AG08396 (cell line): ENCODE measurements around the gene FEN1.
A peak's percentile ranks its signal among the peaks of the same experiment; 100 is the strongest.

Experiments
- DNase-seq: peaks from one replicate; pipeline ENCODE4 v3.0.0; 2012; ENCODE audit warnings: low spot score, mixed read lengths

Gene FEN1

DNA sequence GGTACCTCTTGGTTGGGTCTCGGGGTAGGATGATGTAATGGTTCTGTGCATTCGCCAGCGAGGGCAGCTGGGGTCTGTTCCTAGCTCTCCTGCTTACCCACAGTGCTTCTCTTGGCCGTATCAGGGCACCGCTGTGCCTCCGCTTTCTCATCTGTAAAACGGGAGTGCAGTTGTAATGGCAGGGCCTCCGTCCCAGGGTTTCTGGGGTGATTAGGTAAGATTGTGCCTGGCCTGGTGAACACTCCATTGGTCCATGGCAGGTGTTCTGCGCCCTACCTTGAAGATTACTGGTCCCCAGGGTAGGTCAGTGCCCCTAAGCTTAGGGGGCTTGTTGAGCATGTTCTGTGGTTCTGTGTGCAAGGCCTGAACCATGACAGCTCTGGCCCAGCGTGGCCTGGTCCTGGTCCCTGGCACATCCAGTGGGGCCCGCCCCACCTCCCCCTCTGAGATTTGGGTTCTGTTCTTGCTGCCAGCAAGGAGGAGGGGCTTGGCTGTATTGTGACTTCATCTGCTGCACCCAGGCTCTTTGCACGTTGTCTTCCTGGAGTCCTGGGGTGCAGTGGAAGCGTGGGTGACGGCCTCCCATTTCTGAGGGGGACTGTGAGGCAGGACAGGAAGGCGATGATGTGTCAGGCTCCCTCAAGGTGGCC lies 35.4 kb upstream of the FEN1 start:
- no peak for DNase-seq

DNA sequence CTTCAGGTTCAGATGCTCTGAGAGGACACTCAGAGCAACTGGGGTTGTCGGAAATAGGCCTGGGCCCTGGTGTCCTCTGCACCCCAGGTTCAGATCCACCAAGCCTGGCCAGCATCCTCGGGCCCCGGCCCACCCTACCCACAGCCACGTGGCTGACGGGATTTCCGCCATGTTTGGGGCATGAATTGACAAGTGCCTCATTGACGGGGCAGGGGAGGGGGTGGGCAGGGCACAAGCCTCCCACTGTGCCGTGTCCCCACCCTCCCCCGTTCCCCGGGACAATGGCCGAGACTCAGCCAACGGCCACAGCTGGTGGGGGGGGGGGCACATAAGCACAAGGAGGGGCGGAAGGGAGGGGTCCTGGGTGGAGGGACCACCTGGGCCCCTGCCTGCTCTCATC lies 31.8 kb upstream of the FEN1 start:
- DNase-seq, result no peak

DNA sequence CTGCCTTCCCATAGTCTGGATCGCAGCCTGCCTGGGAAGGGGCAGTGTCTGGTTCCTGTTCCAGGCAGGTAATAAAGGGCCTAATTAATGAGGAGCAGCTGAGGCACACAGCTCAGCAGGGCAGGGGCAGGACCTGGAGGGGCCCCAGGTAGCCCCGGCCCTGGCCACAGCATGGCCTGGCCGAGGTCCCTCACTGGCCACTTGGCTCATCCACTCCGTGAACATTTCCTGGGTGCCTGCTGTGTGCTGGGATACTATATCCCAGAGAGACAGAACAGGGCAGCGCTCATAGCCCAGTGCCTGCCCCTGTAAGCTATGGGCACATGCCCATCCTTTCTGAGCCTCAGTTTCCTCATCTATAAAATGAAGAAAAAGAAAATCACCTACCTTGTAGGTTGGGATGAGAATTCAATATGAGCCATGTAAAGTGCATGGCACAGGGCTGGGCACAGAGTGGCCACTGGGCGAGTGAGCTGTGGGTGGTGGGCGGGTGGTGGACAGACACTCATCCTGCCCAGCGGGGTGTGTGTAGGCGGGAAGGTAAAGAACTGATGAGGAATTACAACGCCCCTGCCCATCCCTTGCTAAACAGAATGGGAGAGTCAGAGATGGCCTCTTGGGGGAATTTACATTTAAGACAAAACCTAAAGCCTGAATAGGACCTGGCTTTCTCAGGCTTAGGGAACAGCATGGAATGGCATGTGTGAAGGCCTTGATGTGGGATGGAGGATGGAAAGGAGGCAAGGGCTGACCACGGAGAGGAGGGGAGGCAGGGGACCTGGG lies 31.1 kb upstream of the FEN1 start:
- DNase-seq, result no peak

DNA sequence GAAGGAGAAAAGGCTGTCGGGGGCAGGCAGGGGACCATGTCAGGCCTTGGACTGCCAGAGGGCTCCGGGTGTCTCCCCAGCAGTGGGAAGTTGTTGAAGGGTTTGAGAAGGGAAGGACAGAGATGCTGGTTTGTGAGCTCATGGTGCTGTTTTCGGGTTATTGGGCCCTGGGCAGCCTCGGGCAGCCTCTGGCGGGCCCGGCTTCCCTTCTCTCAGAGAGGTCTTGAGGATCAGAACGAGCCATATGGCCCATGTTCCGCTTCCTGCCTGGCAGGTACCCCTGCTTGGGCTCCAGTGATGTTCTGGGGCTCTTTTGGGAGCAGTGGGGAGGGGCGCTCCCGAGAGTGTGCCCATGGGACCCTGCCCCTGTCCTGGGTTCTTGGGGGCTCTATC lies 30.5 kb upstream of the FEN1 start:
- DNase-seq, result no peak

DNA sequence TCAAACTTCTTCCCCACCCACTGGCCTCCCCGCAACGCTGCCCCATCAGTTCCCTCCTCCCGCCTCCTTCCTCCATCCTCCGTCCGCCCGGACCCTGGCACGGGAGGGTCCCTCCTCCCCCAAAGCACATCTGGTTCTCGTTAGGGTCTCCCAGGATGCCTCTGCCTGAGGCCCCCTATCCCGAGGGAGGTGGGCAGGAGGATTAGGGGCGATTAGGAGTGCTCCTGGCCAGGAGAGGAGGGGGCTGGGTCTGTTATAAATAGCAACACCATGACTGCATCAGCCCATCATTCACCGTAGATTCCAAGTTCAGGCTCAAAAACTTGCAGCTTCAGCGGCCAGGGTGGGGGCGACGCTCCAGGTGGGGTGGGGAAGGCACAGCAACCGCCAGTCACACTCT lies 29.9 kb upstream of the FEN1 start:
- DNase-seq, result no peak

DNA sequence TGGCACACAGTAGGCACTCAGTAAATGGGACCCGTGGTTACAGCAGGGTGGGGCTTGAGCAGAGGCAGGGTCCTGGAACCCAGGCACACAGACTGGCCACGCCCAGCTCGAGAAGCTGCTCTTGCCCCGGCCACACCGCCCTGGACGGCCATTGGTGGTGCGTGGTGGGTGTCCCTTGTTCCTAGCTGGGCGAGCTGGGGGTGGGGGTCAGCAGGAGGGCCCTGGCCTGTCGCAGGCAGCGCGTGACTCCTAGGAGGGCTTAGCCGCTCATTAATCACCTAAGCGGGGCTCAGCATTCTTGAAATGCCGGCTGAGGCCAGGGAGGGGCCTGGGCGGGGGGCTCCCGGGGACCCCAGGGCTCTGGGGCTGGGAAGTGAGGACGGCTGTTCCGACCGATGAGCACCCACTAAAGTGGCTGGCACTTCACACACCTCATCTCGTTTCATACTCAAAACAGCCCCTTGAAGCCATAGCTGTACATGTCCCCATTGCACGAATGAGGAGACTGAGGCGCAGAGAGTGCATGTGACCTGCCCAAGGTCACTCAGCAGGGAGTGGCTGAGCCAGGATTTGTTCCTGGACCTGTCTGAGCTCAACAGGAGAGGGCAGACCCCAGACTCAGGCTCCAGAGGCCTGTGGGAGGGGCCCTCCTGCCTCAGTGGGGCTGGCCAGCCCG lies 28.6 kb upstream of the FEN1 start:
- DNase-seq, result no peak

DNA sequence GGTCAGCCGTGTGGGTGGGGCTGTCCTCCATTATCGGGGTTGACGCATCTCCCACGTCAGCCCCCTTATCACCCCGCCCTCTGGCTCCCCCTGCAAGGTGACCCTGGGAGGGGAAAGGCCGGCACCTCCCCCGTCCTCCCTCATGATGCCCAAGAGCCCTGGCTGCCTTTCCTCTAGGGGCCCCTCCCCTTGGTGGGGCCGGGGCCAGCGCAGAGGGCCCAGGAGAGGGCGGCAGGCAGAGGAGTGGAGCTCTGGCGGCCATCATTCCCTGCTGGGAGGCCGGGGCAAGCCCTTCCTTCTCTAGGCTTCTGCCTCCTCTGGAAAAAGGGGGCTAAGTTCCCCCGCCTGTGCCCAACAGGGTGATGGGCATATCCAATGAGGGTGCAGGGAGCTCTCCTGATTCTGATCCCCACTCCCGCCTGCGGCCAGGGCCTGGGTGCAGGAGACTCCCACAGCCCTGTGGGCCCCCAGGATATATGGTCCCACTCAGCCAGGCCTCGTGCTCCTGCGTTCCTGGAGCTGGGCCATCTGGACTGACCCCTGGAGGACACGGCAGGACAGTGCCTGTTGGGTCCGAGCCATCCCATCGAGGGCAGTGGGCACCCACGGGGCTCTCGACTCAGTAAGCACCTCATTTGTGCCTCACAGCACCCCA lies 28.0 kb upstream of the FEN1 start:
- no peak for DNase-seq

DNA sequence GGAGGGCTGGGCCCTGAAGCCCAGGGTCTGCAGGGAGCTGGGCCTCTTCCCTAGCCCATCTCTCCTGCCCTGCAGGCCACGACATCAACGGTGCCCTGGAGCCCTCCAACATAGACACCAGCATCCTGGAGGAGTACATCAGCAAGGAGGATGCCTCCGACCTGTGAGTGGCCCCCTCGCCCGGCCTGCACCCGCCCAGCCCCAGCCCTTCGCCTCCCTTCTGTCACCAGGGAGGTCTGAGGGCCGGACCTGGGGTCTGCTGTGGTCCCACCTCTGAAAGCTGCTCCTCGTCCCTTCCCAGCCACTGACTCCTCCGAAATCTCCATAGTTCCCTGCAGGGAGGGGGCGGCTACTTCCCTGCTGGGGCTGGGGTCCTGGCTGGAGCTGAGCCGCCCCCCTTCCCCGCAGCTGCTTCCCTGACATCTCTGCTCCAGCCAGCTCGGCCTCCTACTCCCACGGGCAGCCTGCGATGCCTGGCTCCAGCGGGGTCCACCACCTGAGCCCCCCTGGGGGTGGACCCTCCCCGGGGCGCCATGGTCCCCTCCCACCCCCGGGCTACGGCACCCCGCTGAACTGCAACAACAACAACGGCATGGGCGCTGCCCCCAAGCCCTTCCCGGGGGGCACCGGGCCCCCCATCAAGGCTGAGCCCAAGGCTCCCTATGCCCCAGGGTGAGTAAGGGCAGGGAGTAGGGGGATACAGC lies 27.0 kb upstream of the FEN1 start:
- no peak for DNase-seq

DNA sequence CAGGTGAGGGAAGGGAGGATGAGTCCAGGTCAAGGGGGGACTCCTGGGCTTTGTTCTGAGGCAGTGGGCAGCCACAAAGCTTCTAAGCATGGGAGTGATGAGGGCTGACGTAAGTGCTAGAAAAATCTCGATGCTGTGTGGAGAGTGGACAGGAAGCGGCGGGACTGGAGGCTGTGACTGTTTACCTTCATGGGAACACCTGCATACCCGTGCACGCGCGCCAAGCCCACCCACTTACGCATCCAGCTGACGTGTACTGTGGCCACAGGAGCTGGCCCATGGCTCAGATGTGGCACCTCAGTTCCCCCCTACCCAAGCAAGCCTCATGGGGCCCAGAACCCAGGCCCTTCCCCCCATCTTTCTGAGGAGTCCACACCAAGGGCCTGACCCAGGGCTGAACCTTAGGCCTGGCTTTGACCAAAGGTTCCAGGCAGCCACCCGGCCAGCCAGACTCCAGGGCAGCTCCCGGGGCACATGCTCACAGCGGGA lies 26.3 kb upstream of the FEN1 start:
- DNase-seq, result no peak

DNA sequence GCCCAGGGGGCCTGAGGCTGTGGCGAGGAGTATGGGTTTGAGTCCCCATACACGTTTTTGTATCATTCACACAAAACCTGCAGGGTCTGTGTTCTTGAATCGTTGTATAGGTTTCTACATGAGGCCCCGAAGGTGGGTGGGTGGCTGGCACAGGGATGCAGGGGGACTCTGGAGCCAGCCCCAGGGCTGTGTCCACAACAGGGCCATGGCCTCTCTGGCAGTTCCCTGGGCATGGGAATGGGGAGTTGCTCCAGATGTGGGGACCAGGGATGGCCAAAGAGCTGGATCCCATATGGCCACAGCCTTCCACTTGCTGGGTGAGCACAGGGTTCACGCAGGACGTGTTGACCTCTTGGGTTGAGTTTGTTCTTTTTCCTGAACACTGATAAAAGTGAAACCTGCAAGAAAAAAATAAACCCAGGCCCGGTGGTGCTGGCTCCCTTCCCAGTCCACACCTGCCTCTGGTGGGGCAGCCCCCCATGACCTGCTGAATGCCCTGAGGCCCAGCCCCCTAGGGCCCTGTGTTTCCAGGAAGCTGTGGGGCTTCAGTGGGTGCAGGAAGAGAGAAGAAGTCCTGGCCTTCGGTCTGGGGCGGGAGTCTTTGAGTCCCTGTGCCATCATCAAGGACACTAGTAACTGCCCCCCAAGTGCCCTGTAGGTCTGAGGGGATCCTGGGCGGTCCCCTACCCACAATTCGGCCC lies 24.2 kb upstream of the FEN1 start:
- no peak for DNase-seq

DNA sequence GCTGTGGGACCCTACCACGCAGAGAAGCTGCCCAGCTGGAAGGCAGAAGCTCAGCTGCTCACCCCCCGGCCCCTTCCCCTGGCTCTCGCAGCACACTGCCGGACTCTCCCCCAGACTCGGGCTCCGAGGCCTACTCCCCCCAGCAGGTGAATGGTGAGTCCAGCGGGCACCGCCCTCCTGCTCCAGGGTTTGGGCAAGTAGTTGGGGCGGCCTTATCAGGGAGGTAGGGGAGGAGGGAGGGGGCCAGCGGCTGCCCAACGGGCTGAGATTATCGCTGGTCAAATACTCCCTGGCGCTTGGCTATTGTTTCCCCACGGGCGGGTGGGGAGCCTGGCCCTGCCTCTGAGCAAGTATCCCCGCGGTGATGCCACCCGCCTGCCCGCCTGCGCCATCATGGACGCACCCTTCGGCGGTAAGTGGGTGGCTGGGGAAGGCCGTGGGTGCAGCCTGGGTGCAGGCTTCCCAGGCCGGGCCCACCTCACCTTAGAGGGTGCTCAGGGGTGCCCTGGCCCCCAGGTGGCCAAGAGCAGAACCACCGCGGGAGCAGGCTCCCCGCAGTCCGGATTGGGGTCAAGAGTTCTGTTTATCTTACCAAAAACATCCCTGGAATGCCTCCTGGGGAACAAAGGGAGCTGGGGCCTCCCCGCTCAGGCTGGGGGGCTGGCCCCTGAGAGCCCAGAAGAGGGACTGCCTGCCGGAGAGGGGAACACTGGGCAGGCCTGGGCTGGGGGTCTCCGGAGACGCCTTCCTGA lies 23.4 kb upstream of the FEN1 start:
- DNase-seq, result peak; percentile 85

DNA sequence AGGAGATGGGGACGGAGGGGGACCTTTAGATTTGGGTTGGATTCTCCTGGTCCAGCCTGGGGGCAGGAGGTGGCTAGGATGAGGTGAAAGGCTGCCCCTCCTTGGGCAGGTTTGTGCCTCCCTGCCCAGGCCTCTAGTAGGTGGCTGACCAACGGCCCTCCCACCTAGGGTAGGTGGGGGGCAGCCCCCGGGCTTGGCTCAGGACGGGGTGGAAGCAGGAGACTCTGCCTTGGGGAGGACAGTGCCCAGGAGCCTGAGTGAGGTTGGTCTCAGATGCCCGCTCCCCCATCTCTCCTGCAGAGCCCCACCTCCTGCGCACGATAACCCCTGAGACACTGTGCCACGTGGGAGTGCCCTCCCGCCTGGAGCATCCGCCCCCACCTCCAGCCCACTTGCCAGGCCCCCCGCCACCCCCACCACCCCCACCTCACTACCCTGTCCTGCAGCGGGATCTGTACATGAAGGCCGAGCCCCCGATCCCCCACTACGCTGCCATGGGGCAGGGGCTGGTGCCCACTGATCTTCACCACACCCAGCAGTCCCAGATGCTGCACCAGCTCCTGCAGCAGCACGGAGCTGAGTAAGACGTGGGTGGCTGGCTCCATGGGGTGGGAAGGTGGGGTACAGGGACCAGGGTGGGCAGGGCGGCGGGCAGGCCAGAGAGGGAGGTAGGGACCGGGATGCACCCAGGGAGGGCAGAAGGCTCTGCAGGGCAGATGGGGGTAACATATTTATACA lies 22.6 kb upstream of the FEN1 start:
- DNase-seq, result no peak

DNA sequence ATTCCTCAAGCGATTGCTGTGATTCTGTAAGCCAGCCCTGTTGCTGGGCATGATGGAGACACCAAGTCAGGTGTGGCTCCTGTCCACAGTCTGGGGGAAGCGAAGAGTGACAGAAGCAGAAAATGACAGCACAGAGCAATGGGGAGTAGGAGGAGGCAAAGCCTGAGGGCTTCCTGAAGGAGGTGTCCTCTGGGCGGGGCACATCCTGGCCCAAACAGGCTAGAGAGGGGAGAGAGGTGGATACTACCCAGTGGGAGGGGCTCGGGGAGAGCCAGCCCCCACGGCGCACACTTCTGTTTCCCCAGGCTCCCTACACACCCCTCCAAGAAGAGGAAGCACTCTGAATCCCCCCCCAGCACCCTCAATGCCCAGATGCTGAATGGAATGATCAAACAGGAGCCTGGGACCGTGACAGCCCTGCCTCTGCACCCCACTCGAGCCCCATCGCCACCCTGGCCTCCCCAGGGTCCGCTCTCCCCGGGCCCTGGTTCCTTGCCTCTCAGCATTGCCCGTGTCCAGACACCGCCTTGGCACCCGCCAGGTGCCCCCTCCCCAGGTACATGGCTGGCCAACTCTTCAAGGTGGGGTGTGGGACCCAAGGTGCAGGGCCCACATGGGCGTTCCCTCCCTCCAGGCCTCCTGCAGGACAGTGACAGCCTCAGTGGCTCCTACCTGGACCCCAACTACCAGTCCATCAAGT lies 21.4 kb upstream of the FEN1 start:
- DNase-seq, result no peak

DNA sequence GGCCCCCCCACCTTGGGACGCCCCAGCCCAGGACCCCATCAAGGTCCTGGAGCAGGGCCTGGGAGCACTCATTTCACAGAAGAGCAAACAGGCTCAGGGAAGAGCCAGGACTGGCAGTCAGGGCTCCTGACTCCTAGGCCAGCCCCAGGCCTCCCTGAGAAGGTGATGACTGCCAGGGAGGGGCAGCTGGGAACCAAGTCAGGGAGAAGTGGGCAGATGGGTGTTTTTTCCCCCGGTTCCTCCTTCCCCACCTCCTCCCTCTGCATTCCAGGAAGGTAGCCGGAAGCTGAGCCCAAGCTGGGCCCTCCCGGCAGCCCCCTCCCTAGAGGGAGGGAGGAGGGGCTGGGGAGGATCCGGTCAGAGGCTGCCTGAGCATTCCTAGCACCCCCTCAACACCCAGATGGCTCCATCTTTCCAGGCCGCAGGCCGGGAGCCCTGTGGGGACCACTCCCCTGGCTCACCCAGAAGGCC lies 20.7 kb upstream of the FEN1 start:
- DNase-seq, result no peak

DNA sequence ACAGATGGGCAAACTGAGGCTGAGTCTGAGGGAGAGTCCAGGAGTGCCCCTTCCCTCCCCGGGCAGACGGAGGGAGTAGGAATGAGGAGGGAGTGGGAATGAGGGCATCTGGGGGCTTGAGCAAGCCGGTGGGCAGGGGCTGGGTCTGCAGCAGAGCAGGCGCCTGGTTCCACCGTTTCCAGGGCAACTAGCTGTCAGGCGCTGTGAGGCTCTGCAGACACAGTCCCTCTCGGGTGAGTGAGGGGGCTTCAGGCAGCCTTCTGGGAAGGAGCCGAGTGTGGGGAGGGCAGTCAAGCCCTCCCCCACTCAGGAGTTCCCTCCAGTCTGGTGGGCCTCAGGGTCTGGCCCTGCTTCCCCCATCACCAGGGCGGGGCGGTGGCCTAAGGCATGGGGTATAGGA lies 19.4 kb upstream of the FEN1 start:
- no peak for DNase-seq

DNA sequence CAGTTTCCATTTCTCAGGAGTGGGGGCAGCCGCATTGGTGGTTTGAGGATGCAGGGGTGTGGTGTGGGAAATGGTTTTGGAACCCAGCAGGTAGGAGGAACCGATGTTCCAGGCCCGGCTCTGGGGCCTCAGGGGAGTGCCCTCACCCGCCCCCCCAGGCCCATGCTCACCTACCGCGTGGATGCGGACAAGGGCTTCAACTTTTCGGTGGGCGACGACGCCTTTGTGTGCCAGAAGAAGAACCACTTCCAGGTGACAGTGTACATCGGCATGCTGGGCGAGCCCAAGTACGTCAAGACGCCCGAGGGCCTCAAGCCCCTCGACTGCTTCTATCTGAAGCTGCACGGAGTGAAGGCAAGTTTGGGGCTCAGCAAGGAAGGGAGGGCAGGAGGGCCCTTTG lies 18.9 kb upstream of the FEN1 start:
- DNase-seq, result no peak

DNA sequence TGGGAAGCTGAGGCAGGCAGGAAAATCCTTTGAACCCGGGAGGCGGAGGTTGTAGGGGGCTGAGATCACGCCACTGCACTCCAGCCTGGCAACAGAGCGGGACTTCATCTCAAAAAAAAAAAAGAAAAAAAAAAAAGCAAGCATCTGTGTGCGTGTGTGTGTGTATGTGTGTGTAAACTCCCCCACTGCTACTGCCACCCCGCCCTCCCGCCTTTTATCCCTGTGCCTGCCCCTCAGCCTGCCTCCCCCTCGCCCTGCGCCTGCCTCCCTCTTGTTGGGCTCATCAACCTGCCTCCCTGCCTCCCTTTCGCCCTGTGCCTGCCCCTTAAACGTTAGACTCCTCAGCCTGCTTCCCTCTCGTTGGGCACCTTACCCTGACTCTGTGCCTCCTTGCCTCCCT lies 18.3 kb upstream of the FEN1 start:
- DNase-seq, result no peak

DNA sequence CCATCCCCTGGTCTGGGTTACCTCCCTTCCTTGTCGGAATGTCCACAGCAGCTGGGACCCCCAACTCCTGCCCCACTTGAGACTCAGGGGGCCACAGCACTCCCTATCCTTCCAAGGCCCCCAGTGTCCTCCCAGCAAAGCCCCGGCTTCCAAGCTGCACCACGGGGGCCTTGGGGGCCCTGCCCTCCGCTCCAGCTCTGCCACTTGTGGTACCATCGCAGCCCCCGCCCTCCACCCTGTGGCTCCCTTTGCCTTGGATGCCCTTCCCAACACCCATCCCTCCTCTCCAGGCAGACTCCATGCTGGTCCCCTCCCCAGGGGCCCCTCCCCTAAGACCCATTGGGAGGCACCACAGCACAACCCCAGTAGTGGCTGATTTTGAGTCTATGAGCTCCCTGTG lies 17.6 kb upstream of the FEN1 start:
- DNase-seq, result no peak
